Prostate gland (tissue), 2 donors: ENCODE data around the gene SF1.

ENCODE experiments used
- CTCF ChIP-seq, 4 experiments: fragments of 200-600 bp in 2 of 4; fragments of 450-650 bp in 2 of 4; sonication (generic) in 2 of 4; IDR thresholded peaks; 1 replicate in 3 of 4; 2 replicates in 1 of 4; pipeline ENCODE4 v1.5.1; 2016 to 2019; ENCODE audit warnings: antibody characterized with exemption in 4 of 4, mild to moderate bottlenecking in 2 of 4, moderate library complexity in 2 of 4
- POLR2AphosphoS5 ChIP-seq: sonication (generic); formaldehyde crosslinking; IDR thresholded peaks from one replicate; pipeline ENCODE4 v1.6.1; 2017; ENCODE audit warnings: antibody characterized with exemption

- TF ChIP-seq CTCF (IDR thresholded peaks at IDR 0.05) (no peak), POLR2AphosphoS5 (no peak)
These were observed 12.3 kb downstream of the SF1 start for GRCh38 chr11:64765851-64766665.
